HK-2 (cell line): ENCODE measurements around the gene MRPL24.

ENCODE experiments used
- DNase-seq: peaks from one replicate; pipeline ENCODE4 v3.0.0-alpha.2; 2018; ENCODE audit not compliant: unreplicated experiment

Gene MRPL24

DNA sequence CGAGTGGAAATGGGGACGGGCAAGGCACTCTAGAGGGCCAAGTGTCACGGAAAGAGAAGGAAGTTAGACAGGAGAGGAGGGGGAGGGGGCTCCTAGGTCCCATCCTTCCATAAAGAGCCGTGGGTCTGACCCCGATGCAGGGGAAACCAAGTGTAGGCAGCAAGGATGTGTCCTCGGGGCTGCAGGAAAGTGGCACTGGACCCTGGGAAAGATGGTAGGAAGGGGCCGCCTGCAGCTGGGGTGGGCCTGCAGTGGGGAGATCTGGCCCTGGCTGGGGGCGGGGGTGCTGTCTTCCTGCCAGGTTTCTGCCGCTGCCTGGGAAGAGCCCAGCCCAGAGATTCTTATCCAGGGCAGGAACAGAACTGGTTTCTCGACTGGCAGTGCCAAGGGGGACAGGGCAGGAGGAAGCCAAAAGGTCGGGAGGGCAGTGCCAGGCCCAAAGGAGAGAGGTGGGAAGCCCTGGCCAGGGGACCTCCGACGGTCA is 48.4 kb downstream of the MRPL24 start:
- DNase-seq = no peak

DNA sequence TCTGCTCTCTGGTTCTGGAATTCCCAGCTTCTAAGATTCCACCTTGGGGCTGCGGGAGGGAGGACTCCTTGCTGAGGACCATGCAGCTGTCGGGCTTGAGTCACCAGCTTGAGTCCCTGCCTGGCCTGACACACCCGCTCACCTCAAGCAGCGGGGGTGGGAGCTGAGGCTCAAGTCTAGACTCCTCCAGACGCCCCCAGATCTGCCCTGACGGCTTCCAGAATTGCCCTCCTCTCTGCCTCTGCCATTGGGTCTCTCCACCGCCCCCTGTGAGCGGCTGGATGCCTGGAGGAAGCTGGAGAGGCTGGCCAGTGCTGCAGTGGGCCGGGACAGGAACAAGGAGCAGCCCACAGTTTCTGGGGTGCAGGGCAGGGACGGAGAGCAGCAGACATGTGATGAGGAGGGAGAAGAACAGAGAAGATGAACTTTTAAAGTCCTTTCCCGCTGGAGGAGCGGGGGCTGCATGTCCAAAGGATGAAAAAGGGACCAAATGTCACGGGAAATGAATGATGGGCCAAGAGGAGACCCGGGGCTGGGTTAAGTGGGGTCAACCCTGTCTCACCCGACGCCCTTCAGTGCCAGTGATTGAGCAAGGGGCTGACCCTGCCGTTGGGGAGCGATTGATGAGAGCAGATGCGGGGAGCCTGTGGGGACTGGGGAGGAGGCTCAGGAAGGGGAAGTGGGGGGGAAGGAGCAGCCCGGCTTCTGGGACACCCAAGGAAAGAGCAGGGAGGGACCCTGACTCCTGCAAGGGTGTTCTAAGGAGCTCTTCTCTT is 49.0 kb downstream of the MRPL24 start:
- peak; percentile 63 for DNase-seq

DNA sequence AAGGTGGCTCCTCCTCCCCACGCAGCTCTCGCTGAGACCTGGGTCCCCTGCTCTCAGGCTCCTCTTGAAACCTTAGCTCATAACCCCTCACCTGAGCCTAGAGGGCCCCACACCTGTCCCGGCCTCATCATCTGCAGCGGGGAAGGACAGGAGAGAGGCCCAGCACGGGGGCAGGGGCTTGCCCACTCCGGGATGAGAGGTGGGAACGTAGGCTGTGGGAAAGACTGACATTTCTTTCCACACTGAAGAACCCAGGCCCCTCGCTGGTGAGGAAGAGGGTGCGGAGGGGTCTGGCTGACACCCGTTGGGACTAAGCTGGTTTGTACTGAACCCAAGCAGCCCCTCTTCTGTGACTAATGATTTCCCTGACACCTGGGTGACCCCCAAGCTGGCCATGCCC is 49.7 kb downstream of the MRPL24 start:
- no peak for DNase-seq

DNA sequence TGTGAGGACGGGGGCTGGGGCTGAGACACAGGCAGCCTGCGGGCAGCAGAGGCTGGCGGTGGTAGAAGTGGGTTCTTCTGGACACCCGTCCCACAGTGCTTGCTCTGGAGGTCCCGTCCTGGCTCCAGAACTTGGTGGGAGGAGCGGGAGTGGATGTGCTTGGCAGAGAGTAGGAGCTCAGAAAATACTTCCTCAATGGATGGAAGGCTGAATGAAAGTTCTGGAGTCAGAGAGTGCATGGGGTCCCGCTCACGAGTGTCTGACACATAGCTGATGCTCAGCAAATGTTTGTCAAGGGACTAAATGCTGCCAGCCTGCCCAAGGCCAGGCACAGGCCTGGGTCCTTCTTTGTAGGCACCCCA is 50.2 kb downstream of the MRPL24 start:
- no peak for DNase-seq

DNA sequence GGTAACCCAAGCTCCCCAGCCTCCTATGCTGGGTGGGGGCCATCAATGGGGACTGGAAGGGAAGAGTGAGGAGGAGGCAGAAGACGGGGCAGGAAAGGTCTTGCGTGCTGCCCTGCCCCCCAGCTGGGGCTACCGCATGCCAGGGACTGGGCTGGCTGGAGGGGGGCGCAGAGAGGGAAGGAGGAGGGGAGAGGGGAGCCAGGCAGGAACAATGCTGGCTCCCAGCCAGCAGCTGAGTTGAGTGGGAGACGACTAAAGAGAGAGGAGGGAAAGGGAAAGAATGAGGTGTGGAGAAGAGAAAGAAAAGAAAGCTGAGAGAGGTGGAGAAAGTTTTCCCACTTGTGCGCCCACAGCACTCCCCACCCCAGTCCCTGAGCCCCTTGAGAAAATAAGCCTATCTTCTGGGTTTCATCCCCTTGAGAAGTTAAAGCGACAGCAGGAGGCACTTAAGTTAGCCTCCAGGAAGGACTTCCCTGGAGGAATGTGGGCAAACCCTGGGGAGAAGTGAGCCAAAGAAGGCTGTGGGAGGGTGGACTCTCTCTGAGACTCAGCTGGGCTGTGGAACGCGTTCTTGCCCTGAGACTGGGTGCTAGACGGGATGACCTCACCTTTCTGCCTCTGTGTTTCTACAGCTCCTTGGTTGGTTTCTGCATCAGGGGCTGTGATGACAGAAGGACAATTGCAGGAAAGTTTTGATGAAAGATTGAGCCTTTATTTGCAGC is 50.8 kb downstream of the MRPL24 start:
- DNase-seq = no peak

DNA sequence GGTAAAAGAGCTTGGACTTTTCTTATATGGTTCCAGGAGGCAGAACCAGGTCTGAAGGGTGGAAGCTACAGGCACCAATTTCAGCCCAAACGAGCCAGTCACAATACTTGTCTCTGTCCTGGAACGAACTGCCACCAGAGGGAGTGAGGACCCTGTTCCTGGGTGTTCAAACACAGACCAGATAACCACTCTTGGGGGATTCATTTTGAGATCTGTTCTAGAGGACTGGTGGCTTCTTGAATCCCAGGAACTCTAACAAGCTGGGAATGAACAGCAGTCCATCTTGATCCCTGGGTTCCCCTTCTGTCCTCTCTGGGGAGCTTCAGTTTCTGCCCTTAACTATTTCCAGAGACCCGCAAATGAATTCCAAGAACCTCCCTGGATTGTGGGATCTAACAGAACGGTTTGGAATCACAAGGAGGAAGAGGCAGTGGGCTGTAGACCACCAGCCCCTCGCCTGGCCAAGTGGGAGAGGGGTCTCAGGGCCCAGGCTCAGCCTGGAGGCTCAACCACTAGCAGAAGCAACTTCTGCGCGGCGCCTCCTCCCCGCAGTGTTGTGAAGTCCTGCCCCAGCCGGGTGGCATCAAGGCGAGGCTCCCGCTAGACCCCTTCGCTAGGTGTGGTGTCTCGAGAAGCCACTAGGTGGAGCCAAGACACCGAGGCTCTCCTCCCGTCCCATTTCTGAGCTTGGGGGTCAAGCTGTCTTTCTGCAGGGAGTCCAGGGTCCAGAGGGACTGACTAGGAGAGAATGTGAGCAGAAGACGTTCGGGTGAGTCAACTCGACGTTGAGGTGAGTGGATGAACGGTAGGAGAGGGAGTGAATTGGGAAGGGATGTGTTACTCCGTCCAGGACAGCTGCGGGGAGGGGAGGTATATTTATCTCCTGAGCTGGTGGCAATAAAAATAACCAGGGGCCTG is 51.6 kb downstream of the MRPL24 start:
- peak; percentile 88 for DNase-seq
